GM18870 (cell line): Measurements from ENCODE around the gene RAB6A.
"Not testable (repeated sequence)": the region's sequence is repeated elsewhere in the genome, so short reads cannot be mapped to it uniquely, and the experiment has no call there.

Experiments
- ATAC-seq: cut with Tn5 transposase; IDR thresholded peaks from one replicate; pipeline ENCODE4 v1.9.1; 2021; ENCODE audit warnings: moderate library complexity; ENCODE audit not compliant: unreplicated experiment

RAB6A gene

DNA sequence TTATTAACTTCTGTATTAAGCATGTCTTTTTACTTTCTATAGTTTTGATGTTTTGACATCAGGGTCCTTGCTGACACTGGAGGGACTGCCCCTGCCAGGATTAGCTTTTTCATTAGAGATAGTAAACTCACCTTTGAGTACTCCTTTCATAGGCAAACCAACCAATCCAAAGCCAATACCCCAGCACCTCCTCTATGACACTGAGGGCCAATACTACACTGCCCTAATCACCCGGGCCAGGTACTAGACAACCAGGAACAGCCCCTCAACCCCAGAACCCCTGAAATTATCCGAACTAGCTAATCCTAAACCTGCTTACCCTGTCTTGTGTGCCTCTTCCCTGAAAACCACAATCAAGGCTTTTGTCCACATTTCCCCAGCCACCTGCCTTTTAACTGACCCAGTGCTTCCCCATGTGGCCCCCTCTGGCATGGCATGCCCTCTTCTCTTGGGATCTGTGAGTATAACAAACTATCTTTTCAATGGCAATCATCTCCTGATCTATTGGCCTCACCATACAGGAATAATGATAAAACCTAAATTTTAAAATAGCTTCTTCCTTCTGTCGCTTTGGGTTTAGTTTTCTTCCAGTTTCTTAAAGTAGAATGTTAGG is 31.2 kb downstream of the RAB6A start:
- no peak for ATAC-seq

DNA sequence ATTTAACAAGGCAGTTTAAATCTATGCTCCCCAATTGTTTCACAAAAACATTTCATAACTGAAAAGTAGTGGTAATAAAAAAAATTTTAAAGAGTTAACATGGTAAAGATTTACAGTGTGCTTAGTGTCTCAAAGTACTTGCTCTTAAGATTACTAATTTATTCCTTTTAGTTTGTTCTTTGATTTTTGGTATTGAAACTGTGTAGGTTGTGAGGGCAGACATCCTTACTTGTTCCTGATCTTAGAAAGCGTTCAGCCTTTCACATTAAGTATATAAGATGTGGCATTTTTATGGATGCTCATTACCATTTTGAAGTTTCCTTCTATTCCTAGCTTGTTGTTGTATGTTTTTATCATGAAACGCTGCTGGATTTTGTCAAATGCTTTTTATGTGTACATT is 32.9 kb downstream of the RAB6A start:
- no peak for ATAC-seq

DNA sequence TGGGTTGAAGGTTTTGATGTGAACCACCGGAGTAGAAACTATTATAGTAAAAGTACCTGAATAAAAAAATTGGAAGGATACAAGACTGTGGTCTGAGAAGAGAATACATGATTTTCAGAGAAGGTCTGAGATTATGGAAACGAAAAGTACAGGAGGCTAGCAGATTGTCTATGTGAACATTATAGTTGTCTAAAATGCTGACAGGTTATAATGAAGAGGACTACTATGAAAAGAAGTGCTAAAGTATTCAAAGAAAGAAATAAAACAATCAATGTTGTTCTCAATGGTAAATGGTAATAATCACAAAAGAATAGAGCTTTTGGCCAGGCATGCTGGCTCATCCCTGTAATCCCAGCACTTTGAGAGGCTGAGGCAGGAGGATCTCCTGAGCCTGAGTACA is 34.0 kb downstream of the RAB6A start:
- no peak for ATAC-seq

DNA sequence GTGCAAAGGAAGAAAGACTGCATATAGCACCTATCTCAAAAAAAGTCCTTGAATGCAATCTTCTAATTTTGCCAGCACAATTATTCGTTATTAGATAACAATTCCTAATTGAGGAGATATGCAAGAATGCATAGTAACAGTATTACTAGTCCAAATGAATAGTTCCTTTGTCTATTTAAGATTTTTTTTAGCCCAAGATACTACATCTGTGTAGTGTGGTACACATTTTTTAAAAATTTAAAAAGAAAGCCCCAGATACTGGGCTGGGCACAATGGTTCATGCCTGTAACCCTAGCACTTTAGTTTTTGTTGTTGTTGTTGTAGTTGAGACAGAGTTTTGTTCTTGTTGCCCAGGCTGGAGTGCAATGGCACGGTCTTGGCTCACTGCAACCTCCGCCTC is 43.7 kb downstream of the RAB6A start:
- ATAC-seq = no peak

DNA sequence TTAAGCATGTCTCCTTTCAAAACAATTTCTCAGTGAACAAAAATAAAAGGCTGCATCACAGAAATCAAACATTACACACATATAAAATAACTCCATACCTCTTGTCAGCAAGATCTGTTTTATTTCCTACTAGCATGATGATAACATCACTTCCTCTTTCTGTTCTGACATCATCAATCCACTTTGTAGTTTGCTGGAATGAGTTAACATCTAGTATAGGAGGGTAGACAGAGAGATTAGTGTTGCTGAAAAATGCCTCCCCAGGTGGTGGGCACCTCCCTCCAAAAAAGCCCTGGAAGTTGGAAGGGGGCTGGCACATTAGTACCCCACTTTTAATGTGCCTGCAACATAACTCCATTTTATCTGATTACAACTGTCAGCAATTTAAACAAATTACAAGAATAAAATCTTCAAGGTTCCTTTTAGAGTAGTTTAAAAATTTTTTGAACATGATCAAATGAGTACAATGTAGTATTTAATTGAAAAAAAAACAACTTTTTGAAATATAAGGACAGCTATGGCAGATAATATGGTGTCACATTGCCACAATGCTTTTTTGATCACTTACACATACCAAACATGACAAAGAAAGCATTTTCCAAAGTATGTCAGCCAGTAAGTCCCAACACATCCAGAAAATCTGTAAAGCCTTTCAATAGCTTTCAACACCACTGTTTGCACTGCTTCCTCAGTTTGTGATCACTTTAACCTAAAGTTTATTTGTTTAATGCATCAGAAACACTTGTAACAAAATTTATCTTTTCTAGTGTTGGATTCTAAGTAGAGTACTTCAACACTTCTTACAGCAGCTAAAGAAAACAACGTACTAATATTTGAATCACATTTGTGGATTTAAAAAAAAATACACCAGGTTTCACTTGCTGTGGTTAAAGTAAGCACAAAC is 44.5 kb downstream of the RAB6A start:
- ATAC-seq = no peak

DNA sequence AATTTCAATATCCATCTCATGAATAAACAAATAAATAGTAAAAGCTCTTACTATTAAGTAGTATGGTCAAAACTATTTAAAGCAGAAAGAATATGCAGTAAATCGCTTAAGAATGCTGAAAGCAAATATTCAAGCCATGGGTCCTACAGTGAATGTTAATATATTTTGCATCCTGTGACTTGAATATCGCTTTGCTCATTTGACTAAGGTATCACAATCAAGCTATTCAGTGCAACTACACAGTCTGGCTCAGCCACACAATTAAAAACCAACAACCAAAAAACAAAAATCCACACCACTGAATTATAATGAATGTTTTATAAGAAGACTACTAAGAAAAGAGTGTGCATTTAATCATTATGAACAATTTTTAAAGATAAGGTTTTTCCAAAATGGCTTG is 45.3 kb downstream of the RAB6A start:
- ATAC-seq = no peak

DNA sequence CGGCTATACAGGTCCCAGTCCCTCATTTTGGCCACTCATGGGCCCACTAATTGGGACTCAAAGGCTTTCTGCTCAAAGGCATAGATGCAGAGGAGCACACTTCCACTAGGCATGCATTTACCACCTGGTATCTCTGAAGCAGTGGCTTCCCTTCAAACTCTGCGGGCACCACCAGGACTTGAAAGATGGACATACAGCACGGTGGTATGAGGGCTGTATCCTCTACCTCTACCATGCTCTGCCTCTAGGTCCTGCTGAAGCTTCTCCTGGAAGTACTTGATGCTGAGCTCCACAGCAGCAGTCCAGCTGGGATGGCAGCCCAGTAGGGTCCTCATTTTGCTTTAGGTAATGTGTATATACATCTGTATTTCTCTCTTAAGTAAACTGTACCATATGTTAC is 49.9 kb downstream of the RAB6A start:
- ATAC-seq = no peak

DNA sequence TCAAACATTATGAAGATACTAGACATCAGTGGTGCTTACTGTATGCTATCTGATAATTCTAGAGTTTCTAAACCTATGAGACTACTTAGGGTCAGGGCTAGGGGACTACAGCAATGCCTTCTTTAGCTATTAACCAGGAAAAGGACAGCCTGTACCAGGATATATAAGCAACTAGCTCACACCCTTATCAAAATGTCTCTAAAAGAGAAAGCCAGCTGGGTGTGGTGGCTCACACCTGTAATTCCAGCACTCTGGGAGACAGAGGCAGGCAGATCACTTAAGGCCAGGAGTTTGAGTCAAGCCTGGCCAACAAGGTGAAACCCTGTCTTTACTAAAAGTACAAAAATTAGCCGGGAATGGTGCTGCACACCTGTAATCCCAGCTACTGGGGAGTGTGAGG is 55.8 kb downstream of the RAB6A start:
- ATAC-seq = no peak

DNA sequence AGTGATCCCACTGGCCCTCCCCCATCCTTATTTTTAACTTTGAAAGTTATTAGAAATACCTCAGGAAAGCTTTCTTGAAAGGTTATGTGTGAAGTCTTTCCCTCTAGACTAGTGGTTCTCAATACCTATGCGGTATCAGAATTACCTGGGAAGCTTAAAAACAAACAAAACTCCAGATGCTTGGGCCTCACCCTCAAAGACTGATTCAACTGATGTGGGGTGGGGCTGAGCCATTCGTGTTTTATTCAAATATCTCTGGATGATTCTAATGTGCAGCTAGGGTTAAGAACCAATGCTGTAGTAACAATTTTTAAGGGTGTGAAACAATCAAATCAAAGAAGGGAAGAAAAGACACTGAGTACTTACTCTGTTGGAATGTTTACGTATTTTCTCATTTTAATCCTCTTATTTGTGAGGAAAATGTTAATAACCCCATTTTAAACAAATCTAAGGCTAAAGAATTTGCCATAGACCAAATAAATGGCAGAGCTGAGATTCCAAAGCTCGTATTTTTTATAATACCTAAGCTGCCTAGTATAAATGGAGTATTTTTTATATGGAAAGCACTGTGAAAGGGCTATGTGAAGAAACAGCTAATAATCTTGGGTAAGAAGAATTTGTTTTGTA is 66.9 kb downstream of the RAB6A start:
- ATAC-seq = no peak

DNA sequence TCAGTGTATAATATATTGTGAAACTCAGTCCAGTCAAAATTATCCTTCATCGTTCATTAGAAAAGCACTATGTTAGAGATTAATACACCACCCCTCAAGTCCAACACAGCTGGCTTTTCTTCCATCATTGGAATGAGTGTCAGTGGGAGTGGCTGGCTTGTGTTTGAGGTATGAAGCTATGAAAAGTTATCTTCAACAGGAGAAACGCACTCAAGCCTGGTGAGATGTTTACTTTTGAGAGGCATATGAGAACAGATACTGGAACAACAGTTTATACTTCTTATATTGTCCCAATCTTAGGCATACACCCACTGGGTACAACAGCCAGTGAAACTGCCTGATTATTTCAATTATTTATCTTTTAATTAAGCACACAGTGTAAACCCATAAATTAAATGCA is 80.2 kb downstream of the RAB6A start:
- no peak for ATAC-seq

DNA sequence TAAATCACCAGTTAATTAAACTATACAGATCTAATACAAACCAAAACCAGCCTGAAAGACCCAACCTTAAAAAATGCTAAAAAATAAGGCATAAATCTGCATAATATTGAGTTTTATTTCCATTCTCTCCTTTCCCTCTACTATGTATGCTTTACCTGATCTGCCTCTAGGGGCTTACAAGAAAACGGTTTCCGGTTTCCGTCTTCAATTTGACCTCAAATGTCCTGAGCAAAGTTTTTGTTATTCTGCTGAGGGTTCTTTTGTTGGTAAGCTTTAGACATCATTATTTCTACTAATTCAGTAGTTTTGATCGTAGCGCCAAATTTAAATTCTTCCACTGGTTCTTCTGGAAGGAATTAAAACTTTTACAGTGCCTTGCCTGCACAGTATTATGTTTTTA is 84.3 kb downstream of the RAB6A start:
- not testable (repeated sequence) for ATAC-seq

DNA sequence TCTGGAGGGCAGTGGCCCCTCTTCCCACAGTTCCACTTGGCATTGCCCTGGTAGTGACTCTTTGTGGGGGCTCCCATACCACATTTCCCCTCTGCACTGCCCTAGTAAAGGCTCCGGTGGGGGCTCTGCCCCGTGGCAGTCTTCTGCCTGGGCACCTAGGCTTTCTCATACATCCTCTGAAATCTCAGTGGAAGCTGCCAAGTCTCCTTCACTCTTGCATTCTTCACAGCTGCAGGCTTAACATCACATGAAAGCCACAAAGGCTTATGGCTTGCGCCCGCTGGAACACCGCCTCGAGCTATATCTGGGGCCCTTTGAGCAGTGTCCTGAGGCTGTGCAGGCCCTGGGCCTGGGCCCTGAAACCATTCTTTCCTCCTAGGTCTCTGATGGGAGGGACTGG is 89.2 kb downstream of the RAB6A start:
- ATAC-seq = no peak

DNA sequence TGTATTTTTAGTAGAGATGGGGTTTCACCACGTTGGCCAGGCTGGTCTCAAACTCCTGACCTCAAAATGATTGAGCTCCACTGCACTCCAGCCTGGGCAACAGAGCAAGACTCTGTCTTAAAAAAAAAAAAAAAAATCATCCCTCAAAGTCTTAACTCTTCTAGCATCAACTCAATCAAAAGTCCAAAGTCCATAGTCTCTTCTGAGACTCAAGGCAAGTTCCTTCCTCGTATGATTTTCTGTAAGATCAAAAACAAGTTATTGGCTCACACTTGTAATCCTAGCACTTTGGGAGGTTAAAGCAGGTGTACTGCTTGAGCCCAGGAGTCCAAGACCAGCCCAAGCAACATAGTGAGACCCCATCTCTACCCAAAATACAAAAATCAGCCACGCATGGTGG is 90.1 kb downstream of the RAB6A start:
- ATAC-seq = no peak

DNA sequence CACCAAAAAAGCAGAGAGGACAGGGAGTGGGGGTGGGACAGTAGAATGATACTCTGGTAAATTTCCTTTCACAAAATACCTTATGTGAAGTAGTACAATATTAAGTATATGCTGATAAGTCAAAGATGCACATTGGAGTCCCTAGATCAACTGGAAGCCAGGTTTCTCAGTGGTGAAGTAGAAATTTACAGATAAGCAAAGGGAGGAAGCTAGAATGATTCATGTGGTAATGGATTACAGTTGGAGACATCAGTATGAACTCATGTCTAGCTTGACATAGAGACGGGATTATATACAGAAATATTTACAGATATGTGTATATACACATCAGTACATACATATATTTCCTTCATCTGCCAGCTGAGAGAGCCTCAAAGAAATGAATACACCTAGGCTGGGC is 93.0 kb downstream of the RAB6A start:
- no peak for ATAC-seq

DNA sequence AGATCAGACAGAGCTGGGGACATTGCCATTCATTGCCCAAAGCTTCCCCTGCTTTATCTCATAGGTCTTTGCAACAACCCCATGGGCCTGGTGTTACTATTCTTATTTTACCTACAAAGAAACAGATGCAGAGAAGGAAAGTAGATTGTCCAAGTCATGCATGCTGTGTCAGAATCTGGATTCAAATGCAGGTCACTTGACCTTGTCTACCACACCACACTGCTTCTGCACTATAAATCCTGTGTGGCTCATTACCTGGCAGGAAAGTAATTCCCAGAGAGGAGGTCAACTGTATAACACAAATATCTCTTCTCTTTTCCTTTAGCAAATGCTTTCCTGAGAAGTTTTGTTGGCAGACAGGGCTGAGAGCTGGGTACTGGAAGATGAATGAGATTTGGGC is 96.0 kb downstream of the RAB6A start:
- no peak for ATAC-seq

DNA sequence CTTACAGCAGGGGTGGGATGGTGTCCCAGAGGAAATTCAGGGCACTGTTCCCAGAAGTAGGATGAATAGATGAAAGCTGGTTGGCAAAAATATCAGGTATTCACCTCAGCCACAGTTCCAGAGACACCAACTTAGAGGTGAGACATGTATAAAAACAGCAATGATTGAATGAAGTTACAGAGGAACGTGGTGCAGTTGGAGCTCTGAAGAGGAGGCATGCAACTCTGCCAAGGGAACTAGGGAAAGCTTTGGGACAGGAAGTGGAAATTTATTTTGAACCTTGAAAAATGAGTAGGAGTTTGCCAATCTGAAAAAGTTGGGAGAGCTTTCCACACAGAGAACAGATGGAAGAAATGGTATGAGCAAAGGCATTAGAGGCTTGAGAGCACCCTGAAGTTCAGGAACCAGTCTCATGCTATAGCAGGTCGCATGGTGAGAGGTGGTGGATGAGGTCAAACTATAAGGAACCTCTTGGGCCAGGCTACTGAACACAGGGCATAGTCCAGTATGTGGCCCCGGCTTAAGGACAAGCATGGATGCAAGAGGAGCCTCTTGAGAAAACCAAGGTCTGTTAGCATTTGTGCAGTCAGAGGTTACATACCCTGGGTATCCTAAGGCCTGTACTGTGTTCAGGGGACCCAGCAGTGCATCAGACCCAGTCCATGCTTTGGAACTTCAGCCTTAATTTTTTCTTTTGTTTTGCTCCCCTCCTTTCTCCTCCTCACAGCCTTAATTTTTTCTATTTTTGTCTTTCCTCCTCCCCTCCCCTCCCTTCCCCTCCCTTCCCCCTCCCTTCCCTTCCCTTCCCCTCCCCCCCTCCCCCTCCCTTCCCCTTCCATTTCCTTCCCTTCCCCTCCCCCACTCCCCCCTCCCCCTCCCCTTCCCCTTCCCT is 97.0 kb downstream of the RAB6A start:
- no peak for ATAC-seq

DNA sequence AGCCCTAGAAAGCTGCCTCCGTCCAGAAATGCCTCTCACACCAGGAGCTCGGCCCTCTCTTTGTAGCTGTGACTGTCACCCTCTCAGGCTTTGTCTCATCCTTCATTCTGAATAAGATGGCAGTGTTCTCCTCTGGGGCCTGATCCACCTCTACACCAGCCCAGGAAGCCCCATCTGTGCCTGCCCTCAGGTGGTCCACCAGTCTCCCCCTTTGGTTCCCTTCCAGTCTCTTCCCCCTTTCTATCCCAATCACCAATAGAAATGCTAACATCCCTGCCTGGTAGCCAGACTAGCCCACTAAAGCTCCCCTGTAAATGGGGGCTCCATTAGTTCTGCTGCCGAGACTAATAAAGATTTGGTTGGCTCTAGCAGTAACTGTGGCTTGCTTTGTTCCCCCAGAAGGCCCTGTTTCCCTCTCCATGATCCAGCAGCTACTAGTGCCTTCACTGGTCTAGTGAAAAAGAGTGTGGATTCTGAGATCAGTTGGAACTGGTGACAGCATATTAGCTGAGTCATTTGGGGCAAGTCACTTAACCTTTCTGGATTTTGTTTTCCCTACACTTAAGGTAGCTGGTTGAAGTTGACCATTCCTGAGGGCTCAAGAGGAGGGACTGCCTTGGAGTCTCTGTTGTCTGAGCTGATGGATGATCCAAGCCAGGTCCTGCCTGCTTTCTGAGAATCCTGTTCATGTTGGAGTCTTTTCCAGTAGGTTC is 98.3 kb downstream of the RAB6A start:
- ATAC-seq = no peak

DNA sequence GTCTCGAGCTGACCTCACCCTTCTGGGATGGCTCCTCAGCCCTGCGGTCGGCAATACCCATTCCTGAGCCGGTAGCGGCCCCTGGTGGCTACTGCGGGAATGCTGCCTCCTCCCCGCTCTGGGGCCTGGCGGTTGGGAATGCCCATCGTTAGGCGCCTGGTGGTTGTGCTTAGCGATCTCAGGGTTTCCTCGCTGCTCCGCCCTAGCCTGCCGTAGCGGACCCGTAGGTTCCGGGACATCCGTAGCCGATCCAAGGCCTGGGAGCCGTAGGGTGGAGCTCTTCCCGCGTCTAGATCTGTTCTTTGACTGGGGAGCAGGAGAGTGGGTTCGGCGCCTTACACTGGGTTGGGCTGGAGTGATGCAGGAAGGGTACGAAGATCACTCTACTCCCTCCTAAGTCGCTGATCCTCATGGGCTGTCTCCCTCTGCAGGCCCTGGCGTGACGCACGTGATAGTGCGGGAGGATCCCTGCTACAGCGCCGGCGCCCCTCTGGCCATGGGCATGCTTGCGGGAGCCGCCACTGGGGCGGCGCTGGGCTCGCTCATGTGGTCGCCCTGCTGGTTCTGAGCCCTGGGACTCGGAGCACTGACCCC is 99.7 kb downstream of the RAB6A start:
- no peak for ATAC-seq

DNA sequence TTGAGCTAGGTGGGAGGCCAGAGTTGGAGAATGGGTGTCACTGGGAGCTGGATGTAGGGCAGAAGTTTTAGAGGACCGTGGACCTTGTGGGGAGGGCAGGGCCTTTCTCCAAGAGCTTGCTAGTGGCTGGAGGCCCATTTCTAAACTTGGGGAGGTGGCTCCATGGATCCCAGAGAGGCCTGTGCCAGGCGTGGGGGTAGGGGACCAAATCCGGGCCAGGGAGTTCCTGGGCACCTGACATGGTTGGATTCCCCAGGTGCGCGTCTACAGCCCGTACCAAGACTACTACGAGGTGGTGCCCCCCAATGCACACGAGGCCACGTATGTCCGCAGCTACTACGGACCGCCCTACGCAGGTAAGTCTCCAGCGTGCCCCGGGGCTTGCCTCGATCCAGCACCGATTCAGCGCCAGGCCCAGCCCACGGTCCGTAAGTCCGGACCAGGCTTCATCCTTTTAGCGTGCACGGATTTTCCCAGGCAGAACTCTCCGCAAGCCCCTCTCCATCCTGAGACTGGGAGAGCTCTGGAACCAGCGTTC is 100.3 kb downstream of the RAB6A start:
- ATAC-seq = no peak

DNA sequence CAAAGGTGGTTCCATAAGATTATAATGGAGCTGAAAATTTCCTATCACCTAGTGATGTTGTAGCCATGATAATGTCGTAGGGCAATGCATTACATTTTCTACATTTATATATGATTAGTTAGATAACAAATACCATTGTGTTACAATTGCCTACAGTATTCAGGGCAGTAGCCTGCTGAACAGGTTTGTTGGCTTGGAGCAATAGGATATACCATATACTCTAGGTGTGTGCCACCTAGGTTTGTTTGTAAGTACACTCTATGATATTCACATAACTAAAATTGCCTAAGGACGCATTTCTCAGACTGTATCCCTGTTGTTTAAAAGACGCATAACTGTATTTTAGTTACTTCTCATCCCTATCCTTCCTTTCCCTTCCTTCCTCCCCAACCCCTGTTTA is 100.9 kb downstream of the RAB6A start:
- no peak for ATAC-seq
